ENCODE measurements around the gene SRGAP2B.
"Not testable (repeated sequence)": the region's sequence is repeated elsewhere in the genome, so short reads cannot be mapped to it uniquely, and the experiment has no call there.

SRGAP2B gene

DNA sequence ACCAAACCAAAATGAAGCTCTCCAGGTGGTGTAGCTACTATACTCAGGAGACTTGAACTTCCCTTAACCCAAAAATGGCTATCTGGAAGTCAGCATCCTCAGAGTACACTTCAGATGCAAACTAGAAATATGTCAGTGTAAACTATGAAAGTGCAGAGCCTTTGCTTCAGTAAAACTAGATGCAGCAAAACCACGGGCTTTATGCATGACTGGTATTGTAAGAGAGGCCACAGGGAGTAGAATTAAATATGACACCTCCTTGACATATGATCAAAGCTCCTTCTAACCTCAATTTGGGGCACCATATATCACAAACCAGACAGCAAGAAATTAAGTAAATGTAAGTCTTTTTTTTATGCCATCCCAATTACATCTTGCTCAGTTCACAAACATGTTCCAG lies 47.6 kb downstream of the SRGAP2B start:
- not testable (repeated sequence) for DNase-seq

- not testable (repeated sequence) for DNase-seq
Observed at GRCh38 chr1:145045571-145046273, 49.4 kb downstream of the SRGAP2B start.

GRCh38 chr1:145041519-145041918 lies 53.6 kb downstream of the SRGAP2B start:
- not testable (repeated sequence) for DNase-seq

DNA sequence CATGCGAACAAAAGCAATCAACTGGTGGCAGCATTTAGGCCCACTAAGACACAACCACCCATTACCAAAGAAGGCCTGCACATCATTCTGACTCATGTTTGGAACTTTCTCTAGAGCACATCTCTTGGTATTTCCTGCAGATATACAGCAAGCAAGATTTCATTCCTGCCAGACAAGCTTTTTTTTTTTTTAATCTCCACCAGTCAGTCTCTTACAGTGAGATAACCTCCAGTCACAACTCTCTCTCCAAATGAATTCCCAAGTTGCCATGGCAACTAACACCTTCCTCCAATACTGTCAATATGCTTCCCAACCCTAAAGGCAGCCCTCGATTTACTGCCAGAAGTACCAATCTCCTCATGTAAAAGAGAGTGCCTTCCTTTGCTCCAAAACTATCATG lies 59.1 kb downstream of the SRGAP2B start:
- DNase-seq = not testable (repeated sequence)

DNA sequence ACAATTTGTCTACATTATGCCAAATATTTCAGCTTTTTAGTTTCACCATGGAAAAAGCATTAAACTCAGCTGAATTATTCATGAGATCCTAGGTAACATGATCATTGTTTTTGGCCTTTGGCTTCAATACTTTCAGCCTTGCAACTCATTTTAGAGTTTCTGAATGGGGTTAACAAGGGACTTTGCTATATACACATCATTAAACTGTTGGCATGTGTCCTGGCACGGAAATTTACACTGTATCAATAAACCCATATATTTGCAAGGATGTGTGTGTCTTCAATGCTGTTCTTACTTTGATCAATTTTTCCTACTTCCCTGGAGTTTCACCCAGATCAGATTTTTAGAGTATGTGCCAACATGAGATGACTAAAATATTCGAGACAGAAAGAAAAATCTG lies 61.6 kb downstream of the SRGAP2B start:
- not testable (repeated sequence) for DNase-seq

GRCh38 chr1:145027251-145027650 lies 67.9 kb downstream of the SRGAP2B start:
- not testable (repeated sequence) for DNase-seq

DNA sequence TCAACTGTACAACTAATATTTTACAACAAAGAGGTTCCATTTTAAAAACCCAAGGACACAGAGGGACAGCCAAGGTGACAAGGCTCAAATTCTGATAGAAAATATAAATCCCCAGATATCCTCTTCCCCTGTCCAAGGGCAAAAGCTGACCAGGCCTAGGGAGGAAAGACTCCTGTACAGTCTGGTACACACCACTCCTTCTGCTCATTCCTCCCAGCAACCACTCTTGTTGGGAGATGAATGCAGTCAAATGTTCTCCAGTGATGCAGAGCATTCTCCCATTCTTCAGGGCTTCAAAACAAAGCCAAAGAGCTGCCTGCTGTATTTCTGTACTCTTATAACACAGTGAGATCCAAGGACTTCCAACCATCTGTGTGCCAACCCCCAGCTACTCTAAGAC lies 69.8 kb downstream of the SRGAP2B start:
- DNase-seq = not testable (repeated sequence)

GRCh38 chr1:145022259-145022658 lies 72.9 kb downstream of the SRGAP2B start:
- not testable (repeated sequence) for DNase-seq

- not testable (repeated sequence) for DNase-seq
Observed at GRCh38 chr1:145021749-145022148, 73.4 kb downstream of the SRGAP2B start.

DNA sequence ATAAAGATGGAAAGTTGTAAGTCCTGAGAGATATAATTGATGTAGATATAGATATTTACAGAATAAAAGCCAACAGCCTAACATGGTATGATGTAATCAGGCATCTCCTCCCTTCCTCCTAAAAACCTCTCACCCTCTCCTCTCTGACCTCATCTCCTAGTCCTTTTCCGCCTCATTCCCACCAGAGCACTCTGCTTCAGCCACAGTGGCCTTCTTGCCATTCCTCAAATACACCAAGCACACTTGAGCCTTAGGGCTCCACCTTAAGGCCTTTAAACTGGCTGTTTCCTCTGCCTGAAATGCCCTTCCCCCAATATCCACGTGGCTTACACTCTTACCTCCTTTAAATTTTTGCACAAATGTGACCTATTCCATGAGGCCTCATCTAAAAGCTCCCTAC lies 75.4 kb downstream of the SRGAP2B start:
- not testable (repeated sequence) for DNase-seq

DNA sequence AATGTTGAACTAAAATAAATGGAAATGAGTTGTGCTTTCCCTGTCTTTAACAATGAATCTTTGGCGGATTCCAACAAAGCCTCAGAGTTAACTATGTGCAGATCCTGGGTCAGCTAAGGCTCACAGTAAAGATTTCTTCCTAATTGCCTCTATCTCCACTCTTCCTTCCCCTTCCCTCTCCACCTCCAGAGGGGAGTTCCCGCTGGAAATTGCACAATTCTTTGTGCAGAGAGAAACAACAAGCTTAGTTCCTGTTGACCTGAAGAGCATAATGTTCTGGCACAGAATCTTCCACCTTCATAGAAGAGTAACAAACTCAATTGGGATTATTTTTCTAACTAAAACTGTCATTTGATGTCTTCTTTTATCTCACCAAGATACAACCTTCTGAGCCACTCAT lies 77.4 kb downstream of the SRGAP2B start:
- not testable (repeated sequence) for DNase-seq

DNA sequence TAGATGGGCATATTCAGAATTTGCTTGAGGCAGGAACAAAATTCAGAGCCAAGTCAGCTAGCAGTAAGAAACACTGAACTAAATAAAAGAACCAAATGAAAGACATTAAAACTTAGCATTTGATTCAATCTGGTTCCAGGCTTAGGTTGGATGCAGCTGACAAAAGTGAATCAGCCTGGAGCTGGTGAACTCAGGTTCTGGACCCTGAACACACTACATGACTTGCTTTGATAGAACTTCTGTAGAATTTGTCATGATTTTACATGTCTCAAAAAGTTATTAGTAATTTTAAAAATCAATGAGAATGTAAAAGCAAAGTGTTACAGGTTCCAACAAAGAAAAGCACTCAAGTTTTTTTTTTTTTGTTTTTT lies 78.7 kb downstream of the SRGAP2B start:
- not testable (repeated sequence) for DNase-seq

DNA sequence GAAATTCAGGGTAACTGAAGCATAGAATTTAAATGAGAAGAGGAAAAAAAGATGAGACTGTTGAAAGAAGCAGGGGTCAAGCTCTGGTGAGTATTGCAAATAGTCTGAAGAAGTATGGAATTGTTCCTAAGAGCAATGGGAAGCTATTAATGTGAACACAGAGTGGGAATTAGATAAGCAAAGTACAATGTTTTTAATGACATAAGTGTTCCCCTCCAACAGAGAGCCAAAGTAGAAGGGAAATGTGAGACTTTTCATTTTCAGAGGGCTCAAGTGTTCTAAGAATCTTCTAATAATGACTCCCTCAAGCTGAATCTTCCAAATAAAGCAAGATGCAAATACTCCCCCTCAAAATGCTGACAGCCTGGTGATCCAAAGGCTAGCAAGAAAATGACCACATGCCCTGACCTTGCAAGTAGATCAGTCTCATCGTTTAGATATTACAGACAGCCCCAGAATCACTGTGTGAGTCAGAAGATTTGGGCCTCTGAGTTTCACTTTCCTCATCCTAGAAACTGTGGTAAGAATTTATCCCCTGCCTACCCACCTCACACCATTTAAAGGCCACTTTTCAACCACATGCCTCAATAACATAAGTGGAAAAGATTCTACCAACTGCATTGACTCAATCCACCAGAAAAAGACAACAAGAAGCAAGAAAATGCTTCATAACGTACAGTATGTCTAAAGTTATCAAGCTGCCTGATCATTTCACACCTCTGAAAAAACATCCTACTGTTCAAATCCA lies 79.2 kb downstream of the SRGAP2B start:
- not testable (repeated sequence) for DNase-seq

DNA sequence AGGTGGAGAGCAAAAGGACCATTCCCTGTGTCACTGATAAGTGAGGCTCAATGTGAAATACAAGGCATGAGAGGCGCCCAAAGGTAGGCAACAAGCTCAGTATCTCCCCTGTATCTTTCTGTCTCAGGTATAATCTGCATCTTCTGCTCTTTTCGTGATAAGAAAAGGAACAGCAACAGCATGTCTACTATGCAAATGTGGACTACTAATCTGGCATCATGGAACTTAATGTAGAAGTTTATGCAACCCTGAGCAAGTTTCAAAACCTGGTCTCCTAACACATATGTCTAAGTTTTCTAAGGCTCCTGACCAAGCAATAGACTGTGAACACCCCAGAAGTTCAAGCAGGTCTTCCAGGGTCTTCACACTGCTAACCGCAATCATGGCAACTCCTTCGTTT lies 81.8 kb downstream of the SRGAP2B start:
- DNase-seq = not testable (repeated sequence)

- not testable (repeated sequence) for DNase-seq
Observed at GRCh38 chr1:145011811-145012210, 83.3 kb downstream of the SRGAP2B start.

GRCh38 chr1:145010580-145010979 lies 84.5 kb downstream of the SRGAP2B start:
- DNase-seq = not testable (repeated sequence)

- not testable (repeated sequence) for DNase-seq
Observed at GRCh38 chr1:145009928-145010327, 85.2 kb downstream of the SRGAP2B start.

GRCh38 chr1:145008388-145008787 lies 86.7 kb downstream of the SRGAP2B start:
- not testable (repeated sequence) for DNase-seq

DNA sequence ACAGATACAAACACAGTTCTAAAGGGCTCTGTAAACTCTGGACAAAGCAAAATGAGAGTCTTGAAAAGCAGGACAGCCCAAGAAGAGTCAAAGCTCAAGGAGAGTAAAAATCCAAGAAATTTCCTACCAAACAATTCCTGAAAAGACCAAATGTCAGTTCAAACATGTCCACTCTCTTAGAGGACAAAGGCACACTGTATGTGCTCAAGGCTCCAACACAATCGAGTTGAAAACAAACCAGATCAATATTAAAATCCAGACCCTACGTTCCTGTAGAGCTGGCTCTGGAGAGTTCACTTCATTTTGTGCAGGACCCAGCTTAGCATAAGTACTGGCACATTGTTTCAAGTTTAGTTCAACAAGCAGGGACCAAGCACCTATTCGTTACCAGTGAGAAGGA lies 90.0 kb downstream of the SRGAP2B start:
- DNase-seq = not testable (repeated sequence)

DNA sequence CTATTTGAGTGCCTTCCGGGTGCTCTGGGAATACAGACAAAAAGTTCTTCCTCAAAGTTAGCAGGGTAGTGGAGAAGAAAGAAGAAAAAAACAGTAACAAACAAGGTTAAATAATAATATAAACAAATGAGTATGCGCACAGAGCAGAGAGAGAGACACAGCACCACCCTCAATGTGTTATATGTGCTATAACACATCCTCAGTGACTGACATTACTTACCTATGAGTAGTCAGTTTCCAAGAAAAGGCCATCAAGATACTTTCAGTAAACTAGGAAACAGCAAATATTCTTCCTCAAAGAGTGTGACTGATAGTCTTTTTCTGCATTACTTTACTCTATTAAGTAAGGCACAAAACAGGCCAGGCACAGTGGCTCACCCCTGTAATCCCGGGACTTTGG lies 93.7 kb downstream of the SRGAP2B start:
- DNase-seq = not testable (repeated sequence)

- not testable (repeated sequence) for DNase-seq
Observed at GRCh38 chr1:145000743-145001326, 94.3 kb downstream of the SRGAP2B start.

DNA sequence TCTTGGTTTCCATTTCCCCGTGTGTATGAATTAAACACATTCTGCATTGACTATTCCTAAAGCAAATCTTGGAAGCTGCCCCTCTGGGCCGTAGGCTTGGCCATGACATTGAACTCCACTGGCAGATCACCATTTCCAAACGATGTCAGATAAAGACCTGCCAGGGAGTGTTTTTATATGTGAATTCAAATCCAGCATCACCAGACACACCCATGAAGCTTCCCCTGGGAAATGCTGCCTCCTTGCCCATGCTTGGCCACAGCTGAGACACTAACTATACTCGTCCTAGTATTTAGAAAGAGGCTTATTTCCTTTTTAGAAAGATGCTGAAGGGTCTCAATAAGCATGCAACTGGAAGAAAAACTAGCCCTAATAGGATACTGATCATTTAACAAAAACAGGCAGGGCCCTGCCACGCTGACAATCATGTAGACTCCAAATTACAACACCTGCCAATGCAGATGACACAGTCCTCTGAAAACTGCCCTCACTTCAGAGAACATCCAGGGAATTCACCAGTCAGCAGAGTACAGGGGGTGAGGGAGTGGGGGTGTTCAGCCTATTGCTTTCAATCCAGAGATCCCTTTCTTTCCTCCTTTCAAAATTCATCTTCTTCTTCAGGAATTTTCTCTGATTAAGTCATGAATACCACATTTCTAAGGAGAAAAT lies 94.9 kb downstream of the SRGAP2B start:
- not testable (repeated sequence) for DNase-seq

Data from amygdala (tissue), 56 donors.